Iris pigment epithelial cell (primary cell): ENCODE data around the gene FAT1.

ENCODE experiments used
- DNase-seq: peaks from one replicate; pipeline ENCODE4 v3.0.0-alpha.2; 2011; ENCODE audit warnings: low read depth

The FAT1 gene

GRCh38 chr4:186569533-186570192 is 154.0 kb downstream of the FAT1 start:
- no peak for DNase-seq

DNA sequence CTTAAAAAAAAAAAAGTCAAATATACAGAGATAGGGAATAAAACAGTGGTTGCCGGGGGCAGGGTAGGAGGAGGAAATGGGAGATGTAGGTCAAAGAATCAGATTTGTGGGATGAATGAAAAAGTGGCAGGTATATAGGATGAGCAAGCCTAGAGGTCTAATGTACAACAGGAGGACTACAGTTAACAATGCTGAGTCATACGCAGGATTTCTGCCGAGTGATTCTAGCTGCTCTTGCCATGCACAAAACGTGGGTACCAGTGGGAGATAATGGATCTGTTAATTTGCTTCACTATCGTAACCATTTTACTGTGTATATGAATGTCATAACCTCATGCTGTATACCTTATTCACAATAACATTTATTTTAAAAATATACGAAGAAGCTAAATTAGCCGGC is 157.6 kb downstream of the FAT1 start:
- DNase-seq = no peak

- no peak for DNase-seq
Observed at GRCh38 chr4:186563761-186564160, 159.9 kb downstream of the FAT1 start.

GRCh38 chr4:186561748-186562147 is 161.9 kb downstream of the FAT1 start:
- no peak for DNase-seq

- no peak for DNase-seq
Observed at GRCh38 chr4:186560647-186561046, 163.0 kb downstream of the FAT1 start.

DNA sequence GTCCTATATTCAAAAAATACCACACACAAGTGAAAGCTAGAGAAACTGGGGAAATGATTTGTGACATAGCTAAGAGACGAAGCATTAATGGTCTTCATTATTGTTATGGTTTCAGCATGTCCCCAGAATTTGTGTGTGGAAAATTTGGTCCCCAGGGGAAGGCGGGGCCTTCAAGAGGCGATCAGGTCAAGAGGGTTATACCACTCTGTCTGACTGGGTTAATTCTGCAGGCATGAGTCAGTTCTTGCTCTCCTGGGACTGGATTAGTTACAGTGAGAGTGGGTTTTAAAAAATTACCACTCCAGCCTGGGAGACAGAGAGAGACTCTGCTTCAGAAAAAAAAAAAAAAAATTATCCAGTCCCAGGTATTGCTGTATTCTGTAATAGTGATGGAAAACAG is 166.2 kb downstream of the FAT1 start:
- peak; percentile 45 for DNase-seq

DNA sequence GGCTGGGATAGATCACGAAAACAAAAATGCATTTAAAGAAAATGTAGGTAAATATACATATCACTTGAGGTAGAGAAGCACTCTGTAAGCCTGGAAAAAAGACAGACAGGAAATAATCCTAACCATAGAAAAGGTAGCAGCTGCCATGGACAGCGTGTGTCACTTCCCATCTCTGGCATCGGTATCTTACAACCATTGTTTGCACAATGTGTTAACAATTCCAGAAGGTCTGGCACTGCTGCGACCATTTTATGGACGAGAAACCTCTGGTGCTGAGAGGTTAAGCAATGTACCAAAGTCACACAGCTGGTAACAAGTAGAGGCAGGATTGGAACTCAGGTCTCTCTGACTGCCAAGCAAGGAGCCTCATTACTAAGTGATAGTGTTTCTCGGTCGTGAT is 166.6 kb downstream of the FAT1 start:
- no peak for DNase-seq

DNA sequence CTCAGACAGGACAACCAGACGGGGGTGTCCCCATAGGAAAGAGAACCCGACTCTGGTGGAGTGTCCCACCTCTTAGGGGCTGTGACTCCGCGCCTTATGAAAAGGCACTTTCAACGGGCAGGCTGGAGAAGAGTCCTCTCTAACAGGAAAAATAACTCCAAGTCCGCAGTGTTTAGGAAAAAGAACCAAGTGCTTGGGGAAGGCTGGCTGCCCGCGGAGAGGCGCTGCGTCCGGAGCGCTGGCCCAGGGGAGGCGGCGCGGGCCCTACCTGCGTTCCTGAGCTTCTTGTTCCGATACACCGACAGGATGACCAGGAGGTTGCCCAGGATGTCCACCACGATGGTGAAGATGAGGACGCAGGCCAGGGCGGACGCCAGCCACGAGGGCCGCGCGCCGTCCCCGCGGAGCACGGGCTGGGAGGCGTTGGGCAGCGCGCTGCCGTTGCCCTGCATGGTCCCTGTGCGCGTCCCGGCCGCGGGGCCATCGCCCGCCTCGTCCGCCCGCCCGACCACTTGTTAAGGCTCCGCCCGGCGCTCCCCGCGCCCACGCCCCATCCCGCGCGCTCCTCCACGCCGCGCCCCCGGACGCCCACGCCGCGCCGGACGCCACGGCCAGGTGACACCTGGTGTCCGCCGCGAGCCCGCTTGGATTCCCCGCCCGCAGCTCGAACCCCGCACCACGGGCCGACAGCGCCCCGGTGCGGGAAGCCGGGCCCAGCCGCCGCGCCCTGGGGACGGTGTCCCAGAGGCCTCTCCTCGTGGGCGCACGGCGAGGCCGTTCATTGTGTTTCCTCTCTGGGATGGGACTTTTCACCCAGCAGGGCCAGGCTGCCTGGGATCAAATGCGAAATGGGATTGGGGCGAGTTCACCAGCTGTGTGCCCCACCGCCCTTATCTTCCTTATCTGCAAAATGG is 168.5 kb downstream of the FAT1 start, which contains the start of gene MTNR1A:
Gene MTNR1A, minus strand, starts transcription at position 654 of the 914 bp plus-strand sequence. Its CDS starts 202 bp downstream, at position 452.
- DNase-seq = peak; percentile 18

- peak; percentile 41 for DNase-seq
Observed at GRCh38 chr4:186554539-186554913, 169.1 kb downstream of the FAT1 start.

DNA sequence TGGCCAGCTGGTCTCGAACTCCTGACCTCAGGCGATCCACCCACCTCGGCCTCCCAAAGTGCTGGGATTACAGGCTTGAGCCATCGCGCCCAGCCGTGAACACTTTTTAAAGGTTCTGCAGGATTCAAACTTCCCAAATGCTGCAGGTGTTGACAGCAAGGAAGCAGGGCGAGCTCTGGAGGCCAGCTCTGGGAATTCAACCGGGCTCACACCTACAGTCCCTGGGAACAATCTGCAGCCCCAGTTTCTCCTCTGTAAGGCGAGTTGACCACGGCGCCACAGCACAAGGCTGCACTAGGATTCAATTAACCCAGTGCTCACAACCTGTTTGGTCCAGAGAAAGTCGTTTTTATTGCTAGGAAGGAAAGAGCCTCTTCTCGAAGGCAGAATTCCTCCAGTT is 169.9 kb downstream of the FAT1 start:
- no peak for DNase-seq

DNA sequence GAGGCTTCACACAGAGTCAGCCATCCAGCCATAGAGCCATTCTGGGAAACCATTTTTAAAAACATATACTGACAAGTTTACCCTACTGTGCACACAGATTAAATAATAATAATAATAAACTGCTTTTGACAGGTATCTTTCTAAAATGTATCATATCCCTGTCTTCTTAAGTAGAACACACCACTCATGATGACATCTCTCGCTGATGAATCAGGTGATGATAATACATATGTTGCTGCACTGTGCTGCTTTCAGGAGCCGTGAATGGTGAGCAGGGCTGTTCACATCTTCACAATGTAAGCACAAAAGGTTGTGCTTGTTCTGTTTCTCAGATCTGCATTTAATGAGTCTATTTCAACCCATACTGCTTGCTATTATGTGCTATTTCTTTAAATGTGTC is 171.8 kb downstream of the FAT1 start:
- no peak for DNase-seq

- DNase-seq = no peak
Observed at GRCh38 chr4:186545436-186545835, 178.2 kb downstream of the FAT1 start.

- no peak for DNase-seq
Observed at GRCh38 chr4:186543206-186543605, 180.4 kb downstream of the FAT1 start.

GRCh38 chr4:186541801-186542200 is 181.9 kb downstream of the FAT1 start:
- no peak for DNase-seq

GRCh38 chr4:186537843-186538521 is 185.7 kb downstream of the FAT1 start:
- DNase-seq = no peak
